T-helper 22 cell (primary cell): Measurements from ENCODE around the gene FAM13A.
"Not testable (repeated sequence)": the region's sequence is repeated elsewhere in the genome, so short reads cannot be mapped to it uniquely, and the experiment has no call there.

Source experiments
- DNase-seq: peaks from one replicate; pipeline ENCODE4 v3.0.0-alpha.2; 2020; ENCODE audit warnings: low read depth

The FAM13A gene

DNA sequence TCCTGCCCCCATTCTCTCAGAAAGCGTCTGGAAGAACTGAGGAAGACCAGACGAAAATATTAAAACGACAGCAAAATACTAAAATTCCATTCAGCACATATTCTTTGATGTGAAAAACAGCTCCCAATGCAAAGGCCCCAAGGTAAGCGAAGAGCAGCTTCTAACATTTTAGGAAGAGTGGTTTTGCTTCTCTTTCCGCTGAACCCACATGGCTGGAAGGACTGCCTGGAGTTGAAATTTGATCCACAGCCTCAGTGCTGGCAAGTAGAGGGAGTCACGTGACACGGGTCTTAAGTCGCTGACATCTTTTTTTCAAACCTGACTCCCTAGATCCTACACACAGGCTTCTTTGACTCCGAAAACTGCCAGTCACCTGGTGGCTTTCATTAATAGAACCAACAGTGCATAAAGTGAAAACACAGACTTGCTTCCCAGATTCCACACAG lies at the start of gene FAM13A:
TSS of gene FAM13A (minus strand) at position 233 of the 446 bp plus-strand sequence. CDS start at position 12, 221 bp downstream.
- DNase-seq = no peak

DNA sequence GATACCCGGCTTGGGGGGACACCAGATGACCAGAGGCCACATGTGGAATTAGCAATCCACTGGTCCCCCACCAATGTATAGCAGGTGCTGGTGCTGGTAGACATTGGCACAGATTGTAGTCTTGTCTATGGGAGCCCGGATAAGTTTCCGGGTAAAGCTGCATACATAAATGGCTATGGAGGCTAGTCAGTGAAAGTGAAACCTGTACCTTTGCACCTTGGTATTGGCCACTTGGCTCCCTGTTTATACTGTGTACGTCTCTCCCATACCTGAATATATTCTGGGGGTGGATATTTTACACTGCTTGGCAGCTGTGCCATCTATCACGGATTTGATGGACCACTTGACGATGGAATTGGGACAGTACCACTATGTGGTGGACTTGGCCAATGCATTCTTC lies 48.7 kb upstream of the FAM13A start:
- DNase-seq = no peak

DNA sequence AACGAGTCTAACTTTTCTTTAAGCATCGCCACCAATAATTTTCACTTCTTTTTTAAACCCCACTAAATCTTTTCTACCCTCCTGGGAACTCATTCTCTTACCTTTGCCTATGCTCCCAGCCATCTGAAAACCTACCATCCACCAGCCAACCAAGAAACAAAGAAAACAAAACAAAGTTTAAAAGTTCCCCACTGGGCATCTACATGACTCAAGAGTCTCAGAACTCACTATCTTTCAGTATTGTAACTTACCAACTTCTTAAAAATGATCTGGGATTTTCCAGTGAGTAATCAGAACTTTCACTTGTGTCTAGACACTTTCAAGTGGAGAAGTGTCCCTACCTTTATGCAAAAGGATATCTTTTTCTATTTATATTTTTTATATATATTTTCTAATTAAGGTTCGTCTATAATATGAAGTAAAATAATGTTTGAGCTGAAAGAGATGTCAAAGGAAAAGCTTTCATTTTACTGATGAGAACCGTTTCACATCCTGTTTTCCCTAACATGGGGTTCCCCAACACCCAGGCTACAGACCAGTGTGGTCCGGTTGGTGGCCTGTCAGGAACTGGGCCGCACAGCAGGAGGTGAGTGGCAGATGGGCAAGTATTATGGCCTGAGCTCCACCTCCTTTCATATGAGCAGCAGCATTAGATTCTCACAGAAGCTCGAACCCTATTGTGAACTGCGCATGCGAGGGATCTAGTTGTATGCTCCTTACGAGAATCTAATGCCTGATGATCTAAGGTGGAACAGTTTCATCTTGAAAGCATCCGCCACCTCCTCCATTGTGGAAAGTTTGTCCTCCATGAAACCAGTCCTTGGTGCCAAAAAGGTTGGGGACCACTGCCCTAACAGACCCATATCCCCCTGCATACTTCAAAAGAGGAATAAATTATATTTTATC lies 44.5 kb upstream of the FAM13A start:
- no peak for DNase-seq

GRCh38 chr4:89100853-89101252 lies 43.9 kb upstream of the FAM13A start:
- no peak for DNase-seq

DNA sequence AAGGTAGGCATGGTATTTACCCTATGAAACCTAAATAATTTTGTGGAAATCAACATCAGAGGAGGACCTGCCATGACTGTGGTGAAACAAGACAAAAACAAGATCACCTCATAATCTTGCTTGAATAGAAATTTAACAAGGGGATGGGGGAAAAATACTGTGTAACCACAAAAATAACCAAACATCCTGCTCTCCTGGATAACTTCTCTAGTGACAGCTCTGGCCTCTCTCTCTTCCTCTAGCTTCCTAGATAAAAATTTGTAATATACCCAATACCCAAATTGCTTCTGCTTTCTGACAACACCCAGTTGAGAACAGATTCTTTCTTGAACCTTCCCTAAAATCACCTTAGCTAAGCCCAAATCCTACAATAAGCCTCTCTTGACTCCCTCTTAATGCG lies 42.5 kb upstream of the FAM13A start:
- DNase-seq = no peak

DNA sequence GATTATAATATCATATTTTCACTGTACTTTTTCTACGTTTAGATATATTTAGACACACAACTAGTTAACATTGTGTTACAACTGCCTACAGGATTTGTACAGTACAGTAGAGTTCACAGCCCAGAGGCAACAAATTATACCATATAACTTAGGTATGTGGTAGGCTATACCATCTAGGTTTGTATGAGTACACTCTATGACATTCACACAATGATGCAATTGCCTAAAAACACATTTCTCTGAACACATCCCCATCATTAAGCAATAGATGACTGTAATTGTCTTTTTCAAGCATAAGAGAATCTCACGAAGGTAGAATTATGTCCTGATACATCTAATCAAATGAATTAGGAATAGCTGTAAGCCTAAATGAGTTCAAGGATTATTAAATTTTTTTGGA lies 42.0 kb upstream of the FAM13A start:
- DNase-seq = no peak

DNA sequence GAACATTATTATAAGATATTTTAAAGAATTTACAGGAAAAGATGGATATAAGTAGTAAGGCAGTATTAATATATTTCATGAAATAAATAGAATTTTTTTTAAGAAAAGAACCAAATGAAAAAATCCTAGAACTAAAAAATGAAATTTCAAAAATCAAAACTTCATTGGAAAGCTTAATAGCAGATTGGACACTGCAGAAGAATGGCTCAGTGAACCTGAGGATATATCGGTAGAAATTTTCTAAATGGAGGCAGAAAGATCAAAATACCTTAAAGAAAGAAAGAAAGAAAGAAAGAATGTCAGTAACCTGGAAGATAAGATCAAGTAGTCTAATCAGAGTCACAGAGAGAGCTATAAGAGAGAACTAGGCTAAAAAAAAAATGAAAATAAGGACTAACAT lies 21.3 kb upstream of the FAM13A start:
- no peak for DNase-seq

DNA sequence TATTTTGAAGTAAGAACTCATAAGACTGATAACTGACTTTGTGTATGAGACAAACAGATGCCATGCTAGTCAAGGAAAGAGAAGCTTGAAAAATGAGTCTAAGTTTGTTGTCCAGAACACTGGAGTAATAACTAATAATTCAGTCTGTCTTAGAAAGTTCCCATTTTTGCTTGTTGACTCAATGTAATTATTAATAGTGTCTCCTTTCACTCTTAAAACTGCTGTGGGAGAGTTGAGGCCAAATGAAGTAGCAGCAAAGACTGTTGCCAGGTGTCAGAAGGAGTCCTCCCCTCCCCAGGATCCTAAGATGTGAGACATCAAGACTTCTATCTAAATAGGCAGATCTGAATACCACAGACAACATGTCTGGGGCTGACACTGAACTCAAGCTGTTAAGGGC lies 20.8 kb upstream of the FAM13A start:
- DNase-seq = no peak

- no peak for DNase-seq
Measured at GRCh38 chr4:89072921-89073320, 15.9 kb upstream of the FAM13A start.

DNA sequence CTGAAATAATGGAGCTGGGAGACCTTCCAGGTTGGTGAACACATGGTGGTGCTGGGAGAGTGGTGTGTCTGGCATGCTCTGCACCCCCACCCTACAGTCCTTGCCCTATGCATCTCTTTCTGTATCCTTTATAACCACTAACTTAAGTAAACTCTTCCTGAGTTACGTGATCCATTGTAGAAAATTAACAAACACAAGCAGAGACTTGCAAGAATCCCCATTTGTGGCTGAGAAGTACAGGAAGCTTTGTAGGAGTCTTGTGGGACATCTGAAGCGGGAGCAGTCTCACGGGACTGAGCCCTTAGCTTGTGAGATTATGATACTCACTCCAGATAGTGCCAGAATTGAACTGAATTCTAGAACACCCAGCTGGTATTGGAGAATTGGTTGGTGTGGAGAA lies 14.3 kb upstream of the FAM13A start:
- no peak for DNase-seq

DNA sequence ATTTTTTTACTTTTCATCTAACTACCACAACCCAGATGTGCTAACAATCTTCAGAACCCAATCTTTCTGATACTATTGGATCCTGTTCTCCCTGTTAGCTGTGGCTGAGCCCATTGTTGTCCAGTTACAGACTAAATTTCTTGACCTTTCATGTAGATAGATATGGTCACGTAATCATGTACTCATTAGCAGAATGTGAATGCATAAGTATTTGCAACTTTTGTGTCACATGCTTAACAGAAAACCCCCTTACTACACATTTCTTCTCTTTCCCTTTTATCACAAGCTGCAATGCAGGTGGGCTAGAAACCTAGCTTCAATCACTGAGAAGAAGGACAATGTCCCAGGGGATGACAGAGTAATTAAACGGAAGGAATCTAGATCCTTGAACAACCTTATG lies 13.1 kb upstream of the FAM13A start:
- DNase-seq = no peak

GRCh38 chr4:89069481-89069880 lies 12.5 kb upstream of the FAM13A start:
- DNase-seq = no peak

- no peak for DNase-seq
Measured at GRCh38 chr4:89067417-89067816, 10.4 kb upstream of the FAM13A start.

- DNase-seq = no peak
Measured at GRCh38 chr4:89064848-89065247, 7.9 kb upstream of the FAM13A start.

DNA sequence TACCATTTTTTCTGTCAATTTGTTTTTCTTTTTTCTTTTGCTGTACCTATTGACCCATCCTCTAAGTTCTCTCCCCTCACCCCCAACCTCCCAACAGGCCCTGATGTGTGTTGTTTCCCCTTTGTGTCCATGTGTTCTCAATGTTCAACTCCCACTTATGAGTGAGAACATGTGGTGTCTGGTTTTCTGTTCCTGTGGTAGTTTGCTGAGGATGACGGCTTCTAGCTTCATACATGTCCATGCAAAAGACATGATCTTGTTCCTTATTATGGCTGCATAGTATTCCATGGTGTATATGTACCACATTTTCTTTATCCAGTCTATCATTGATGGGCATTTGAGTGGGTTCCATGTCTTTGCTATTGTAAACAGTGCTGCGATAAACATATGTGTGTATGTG lies 859 bp upstream of the FAM13A start:
- DNase-seq = not testable (repeated sequence)

DNA sequence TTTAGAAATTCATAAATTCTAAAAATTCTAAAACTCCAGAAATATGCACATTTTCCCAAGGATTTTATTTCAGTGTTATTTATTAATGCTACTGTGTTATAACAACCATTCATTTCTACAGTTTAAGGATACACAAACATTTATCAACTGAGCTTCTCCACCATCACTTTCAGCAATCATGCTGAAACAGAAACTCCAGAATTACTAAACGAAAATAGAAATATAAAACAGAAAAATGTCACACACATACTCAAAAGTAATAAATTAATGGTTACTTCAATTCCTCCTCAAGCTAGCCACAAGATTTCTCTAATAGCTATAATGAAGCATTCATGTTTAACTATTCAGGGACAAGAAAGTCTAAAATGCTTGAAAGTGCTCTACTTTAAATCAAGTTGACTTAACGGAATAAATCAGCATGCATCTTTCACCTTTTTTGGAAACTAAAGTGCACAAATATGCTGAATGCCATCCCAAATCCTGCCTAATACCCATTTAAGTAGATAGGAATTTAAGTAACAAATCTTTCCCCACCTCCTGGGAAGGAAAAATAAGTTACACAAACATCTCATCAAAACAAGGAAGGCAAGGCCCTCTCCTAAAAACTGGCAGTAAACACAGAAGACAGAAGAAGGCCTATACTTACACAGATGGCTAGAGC lies 563 bp downstream of the FAM13A start:
- no peak for DNase-seq

DNA sequence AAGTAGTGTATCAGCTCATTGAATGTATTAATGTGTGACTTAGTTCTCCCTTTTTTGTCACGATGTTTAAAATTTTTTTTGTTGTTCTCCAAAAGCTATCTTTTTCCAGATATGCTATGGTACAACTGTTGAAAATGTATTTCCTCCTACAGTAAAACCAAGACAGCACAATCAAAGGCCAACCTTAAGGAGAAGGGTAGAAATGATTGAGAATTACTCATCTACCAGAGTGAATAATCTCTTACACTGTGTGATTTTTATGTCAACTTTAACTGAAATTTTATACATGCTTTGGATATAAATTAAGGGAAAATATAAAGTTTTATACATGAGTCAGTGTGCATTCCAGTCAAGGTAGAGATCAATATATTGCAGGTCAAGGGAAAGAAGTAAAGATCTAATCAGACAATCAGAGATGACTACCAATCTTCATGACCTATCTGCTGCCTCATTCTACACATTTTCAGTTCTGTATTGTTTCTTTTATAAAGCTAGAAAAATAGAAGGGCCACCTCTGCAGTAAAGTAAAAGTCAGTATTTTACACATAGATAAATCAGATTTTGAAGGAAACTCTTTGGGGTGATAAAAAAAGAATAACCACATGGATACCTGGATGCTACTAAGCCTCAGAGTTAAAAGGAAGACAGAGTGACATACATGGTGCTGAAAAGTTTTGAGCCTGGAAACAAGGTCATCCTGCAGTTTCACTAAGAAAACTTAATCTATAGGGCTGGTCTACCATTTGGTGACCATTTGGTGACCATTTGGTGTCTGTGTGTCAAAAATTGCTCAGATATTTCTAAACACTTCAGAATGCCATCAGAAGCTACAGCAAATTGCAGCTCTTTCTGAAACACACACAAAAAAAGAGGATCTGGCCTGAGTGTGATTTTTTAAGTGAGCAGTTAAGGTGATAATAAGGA lies 1.6 kb downstream of the FAM13A start:
- DNase-seq = no peak

DNA sequence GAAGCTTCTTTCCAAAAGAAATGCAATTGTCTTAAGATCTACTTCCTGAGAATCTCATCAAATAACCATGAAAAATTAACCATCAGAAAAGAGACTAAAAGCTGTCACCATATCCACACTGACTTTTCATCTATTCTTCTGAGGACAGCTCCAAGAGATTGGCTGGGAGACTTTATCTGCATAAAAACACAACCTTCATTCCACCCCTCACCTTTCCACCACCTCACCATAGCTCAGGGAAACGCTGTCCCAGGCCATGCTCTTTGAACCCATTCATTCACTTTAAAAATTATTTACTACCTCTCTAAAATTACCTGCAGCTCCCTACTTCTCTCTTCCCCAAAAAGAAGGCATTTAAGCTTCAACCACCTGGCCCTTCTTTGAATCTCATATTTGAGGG lies 2.4 kb downstream of the FAM13A start:
- no peak for DNase-seq

DNA sequence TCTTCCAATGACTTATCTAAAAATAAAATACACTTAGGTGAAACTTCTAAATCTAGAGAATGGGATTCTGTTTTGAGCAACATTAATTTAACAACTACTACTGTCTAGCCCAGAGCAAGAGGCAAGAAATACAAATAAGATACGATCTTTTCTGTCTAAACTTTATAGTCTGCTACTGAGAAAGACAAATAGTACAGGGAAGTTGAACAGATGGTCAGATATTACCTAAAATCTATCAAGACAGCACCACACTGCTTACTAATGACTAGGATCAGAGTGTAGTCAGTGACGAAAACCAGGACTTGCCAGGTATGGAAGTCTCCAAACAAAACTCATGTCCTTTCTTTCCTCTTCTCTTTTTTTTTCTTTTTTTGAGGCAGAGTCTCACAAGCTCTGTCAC lies 7.1 kb downstream of the FAM13A start:
- no peak for DNase-seq

- no peak for DNase-seq
Measured at GRCh38 chr4:89048906-89049601, 7.9 kb downstream of the FAM13A start.

DNA sequence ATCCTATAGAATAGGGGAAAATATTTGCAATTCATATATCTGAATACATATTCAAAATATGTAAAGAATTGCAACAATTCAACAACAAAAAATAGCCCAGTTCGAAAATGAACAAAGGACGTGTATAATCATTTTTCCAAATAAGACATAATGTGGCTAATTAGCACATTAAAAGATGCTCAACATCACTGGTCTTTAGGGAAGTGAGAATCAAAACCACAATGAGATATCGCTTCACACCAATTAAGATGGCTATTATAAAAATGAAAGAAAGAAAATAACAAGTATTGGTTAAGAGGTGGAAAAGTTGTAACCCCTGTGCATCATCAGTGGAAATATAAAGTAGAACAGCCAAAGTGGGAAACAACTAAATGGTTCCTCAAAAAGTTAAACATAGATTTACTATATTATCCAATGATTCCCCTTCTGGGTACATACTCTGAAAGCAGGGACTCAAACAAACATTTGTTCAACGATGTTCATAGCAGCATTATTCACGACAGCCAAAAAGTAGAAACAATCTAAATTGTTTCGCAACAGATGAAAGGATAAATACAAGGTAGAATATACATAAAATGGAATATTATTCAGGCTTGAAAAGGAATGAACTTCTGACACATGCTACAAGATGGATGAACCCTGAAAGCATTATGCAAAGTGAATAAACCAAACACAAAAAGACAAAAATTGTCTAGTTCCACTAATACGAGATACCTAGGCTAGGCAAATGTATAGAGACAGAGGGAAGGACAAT lies 12.7 kb downstream of the FAM13A start:
- no peak for DNase-seq
